EL (cell line): ENCODE data around the gene AMIGO1.
A peak's percentile ranks its signal among the peaks of the same experiment; 100 is the strongest.

Experiments
- DNase-seq: peaks from one replicate; pipeline ENCODE4 v3.0.0-alpha.2; 2016

The AMIGO1 gene

DNA sequence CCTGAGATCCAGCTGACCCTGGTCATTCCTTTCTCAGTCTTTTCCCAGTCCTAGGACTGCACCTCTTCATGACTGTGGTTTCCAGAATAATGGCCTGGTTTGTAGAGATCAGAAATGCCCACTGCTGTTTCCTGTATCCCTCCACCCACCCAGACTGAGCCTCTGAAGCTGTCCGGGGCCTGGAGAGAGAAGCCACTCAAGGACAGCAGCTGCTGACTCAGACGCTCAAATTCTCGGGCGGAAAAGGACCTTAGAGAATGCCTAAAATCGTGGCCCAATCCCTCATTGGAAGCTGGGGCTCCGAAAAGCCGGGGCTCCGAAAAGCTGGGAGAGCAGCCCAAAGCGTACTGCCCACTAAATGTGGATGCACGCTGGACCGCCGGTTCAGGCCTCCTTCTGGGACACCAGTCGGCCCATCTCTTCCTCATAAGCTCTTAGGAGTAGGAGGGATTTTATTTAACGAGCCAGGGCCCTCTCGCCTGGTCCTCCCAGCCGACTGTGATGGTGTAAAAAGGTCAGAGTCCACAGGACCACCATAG lies 22.4 kb upstream of the AMIGO1 start:
- DNase-seq = peak; percentile 22

DNA sequence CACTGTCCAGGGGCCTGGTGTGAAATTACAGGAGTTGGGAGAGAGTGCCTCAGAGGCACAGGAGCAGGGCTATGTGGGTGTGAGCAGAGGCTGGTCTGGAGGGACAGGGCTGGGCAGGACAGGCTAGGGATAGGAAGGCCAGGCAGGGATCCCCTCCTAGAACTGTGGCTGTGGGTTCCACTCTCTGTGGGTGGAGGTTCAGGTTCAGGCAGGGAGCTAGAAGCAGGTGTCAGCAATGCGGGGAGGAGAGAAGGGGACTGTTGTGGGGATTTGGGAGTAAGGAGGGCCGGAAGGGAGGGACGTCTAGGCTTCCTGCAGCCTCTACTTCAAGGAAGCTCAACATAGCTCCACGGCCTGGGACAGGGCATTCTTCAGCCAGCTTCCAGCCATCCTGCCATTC lies 21.9 kb upstream of the AMIGO1 start:
- DNase-seq = no peak

DNA sequence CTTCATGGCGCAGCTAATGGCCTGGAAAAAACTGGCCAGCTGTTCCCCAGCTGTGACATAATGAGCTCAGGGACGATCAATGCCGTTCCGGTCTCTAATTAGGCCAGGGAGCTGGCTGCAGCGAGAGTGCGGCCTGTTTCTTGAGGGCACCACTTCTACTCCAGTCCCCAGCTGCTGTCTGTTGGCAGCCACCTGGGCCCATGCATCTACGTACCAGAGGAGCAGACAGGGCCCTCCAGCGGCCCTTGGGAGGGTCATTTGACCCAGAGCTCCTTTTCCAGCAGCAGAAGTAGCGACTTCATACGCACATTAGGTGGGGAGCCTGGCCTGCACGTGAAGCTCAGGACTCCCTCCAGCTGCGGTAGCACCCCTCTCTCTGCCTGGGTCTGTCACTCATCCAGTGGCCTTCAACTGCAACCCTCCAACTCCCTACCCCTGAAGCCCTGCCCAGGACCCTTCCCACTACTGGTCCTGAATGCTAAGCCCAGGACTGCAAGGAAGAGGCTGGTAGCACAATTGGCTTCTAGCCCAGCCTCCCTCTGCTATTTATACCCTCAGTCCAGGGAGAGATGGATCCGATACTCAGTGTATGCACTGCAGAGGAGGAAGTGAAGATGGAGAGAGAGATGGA lies 21.0 kb upstream of the AMIGO1 start:
- no peak for DNase-seq

DNA sequence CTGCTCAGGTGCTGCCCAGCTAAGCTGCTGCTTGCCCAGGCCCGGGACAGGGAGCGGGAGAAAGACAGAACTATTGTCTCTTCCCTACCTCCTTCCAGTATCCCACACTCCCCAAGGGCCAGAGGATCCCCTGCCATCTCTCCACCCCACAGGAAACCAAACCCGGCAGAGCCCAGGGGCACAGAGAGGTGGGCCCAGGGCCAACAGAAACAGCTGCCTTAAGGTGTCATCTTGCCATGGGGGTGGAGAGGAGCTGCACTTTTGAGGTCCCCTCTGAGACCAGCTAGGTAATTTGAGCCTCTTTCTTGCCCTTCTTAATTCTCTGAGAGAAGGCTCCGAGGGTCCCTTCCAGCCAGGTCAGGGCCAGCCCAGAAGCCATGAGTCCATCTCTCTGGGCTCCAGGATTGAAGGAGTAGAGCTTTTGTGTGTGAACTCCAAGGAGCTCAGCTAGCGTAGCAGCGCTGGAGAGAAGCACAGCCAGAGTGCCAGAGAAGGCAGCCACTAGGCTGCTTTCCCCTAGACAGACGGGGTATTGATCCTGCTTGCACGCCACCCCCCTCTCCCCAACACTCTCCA lies 20.4 kb upstream of the AMIGO1 start:
- DNase-seq = peak; percentile 28

DNA sequence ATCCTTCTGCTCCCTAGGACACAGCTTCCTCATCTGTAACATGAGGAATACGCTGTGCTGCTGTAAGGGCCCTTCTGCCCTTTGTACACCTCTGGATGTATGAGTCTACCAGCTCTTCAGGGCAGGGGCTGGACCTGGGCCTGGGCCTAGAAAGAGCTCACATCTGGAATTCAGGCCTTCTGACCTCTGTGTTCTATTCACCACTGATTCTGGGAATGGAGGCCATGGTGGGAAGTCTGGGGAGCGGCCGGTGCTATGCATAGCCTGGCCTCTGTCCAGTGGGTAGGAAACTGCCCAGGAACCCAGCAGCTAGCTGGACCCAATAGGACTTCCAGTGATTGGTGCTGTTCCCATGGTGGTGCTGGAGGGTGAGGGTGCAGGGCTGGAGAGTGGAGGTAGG lies 19.2 kb upstream of the AMIGO1 start:
- no peak for DNase-seq

DNA sequence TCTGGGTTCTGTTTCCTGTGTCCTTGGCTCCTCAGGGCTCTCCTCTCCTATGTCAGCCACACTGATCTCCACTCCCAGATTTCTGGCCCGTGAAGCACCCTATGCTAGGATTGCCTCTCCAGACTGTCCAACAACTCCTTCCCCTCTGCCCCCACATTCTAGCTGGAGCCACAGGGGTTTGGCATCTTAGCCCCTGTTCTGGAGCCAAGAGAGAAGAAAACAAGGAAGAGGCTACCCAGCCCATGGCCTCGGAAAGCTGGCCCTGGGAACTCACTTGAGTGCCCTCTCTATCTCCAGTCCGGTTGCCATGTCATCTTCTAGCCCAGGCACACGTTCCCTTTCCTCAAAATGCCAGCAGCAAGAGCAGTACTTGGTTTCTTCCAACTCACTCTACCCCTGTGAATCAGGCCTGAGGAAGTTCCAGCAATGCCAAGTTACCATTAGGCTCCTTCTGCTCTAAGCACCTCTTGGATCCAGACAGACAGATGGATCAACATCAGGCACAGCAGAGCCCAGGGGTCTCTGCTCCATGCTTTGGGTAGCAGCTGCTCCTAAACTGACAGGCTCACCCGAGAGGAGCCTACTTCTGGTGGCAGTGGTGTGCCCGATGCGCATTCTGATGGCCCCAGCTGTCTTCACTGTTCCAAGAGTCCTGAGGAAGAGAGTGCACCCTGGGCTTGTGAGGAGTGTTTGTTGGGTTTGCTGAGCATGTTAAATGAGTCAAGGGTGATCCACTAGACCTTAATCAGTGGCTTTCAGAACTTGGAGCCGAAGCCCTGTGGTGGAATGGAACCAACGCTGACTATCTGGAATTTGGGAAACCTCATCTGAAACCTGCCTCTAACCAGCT lies 18.5 kb upstream of the AMIGO1 start:
- DNase-seq = no peak

DNA sequence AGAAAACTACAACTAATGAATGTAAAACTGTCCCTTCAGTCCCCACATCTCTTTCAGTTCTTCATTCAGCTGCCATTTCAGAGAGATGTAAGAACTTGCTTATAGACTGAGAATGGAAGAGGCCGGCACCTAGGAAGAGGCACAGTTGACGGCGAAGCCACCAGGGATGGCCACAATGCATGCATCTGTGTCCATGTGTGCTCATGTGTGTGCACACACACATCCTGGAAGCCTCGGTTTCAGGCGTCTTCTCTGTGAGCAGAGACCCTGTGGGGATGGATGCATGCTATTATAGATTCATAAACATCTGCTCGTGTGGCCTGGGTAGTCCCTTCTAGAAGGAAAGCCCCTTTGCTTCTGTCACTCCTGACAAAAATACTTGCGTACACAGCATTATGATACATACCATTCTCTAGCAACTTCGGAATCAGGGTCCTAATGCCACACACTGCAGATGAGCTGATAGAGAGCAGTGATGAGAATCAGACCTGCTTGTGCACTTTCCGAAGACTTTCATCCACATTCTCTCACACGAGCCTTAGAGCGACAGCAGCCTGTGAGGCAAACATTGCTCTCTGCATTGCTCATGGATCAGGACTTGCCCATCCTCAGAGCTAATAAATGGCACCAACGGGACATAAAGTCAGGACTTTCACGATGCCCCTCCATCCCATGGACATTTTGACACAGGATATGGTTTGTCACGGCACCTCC lies 17.7 kb upstream of the AMIGO1 start:
- no peak for DNase-seq

DNA sequence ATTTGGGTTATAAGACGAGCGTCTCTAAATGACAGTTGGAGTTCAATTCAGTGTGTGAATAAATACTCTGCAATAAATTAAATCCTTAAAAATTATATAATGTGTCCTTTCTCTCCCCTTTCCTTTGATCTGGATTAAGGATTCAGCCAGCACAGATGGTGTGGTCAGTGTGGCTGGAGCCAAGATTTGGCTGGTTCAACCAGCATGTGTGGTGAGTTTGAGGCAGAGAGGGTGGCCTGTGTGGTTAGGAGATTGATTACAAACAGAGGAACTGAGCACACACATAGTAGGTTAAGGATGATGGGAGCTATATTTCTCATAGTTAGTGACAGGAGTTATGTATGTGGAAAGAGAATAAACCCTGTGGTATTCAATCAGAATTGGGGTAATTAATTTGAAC lies 14.2 kb upstream of the AMIGO1 start:
- DNase-seq = no peak

DNA sequence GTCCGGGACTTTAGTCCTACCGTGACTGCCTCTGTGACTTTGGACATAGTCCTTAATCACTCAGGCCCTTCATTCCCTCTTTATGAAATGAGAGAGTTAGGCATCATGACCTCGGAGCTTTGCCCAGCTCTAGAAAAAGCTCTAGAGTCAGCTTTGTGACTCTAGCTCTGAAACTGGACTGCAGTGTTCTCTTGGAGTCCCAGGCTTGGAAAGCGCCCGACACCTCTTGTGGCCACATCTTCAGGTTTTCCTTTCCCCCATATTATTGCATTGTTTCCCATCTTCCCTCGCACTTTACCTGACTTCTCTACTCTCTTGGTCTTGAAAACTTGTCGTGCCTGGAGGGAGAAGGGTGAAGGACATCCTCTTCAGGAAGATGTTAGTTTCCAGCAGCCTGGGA lies 12.5 kb upstream of the AMIGO1 start:
- no peak for DNase-seq

DNA sequence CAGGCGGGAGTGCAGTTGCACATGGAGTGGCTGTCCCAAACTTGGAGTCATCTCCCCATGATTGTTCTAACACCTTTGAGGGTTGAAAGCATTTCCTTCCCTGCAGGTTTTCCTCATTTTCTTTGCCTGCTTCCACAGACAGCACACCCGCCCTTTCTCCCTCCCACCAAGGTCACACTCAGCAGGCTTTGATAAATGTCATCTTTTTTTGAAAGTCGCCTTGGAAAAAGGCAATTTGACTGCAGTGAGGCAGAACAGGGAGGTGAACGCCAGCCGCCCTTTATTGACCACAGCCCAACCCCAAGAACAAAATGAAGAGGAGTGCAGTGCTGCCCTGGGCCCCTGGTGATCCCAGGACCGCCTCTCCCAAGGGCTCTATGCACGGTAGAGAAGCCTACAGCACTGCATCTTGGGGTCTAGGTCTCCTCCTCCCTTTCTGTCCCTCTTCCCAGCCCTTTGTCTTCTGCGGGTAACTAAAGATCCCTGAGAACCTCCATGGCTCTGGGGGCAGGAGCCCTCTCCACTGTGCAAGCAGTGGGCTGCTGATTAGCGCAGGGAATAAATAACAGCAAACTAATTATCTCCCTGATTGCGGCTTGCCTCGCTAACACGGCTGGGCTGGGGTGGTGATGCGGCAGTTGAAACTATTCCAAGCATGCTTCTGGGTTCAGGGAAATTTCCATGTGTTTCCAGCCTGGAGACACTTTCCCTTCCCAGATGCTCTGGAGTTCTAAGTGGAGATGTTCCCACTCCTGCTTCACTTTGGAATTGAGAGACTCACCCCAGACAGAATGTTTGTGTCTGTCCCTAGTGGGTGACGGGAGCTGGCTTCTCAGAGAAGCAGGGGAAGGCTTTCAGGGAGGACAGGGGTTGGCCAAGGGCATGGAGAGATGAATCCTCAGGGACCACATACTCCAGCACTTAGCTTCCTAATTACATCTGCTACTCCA lies 11.8 kb upstream of the AMIGO1 start:
- no peak for DNase-seq

DNA sequence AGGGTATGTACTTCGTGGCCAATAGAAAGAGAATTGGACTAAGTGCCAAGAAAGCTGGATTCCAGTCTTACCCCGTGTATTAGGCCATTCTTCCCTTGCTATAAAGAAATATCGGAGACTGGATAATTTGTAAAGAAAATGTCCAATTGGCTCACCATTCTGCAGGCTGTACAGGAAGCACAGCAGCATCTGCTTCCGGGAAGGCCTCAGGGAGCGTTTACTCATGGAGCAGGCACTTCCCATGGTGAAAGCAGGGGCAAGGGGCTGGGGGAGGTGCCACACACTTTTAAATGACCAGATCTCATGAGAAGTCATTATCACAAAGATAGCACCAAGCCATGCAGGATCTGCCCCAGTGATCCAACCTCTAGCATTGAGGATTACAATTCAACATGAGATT lies 7.8 kb upstream of the AMIGO1 start:
- DNase-seq = peak; percentile 62

DNA sequence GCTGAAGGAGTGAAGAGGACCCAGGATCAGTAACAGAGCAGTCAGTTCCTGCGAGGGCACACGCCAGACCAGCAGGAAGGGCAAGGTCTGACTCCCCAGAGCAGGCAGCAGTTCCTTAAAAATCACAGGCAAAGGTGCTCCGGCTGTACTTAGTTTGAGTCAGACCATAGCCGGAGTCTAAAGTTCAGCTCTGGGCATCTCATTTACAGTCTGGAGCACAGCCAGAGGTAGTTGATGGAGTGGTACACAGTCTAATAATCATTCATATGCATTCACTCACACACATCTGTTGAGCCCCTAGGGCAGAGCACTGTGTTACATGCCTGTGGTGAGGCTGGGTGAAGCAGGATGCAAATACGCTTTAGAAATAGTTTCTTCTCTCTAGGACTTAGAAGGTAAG lies 7.3 kb upstream of the AMIGO1 start:
- peak; percentile 92 for DNase-seq

DNA sequence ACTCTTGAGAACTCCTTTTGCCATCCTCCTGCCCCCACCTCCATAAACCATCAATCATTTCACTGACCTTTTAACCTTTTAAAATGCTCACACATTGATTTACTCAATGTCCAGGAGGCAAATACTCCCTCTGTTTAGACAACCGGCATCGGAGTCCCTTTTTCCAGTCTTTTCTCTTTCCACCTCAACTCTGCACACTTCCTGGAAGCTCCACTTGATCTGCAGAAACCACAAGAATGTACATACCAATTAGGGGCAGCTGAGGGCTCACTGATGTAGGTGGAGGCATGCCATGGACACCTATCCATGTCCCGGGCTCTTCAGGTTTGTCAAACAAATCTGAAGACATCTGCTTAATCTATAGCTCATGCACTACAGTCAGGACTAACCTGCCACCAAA lies 5.3 kb upstream of the AMIGO1 start:
- no peak for DNase-seq

DNA sequence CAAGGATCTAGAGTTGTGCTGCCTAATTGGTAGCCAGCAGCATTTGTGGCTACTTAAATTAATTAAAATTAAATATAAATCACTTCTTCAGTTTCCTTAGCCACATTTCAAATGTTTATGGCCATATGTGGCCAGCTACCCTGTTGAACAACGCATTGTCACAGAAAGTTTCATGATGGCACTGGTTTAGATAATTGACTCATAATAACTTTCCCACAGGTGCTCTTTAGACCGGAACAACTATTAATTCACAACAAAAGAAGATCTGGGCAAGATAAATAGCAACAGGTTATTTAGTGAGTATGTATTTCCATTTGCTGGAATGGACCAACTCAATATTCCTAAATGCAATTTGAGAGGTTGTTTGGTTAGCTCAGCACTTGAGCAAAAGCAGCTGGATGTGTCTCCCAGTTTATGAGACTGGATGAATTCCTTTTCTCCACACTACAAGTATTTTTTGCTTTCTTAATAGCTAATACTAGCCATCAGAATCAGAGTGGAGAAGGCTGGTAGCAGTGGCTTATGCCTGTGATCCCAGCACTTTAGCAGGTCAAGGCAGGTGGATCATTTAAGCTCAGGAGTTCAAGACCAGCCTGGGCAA lies 3.7 kb upstream of the AMIGO1 start:
- no peak for DNase-seq

DNA sequence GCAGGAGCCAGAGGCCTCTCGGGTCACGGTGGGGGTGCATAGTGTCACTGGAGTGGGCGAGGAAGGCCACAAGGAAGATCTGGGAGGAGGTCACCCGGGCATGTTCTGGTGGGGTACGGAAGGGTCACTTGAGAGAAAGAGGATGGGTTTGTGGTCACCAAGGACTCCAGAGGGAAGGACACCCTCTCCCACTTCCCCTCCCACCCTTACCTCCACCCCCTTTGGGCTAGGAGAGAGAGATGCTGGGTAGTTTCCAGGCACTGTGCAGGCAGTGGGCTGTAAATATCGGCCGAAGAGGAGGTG lies 703 bp downstream of the AMIGO1 start:
- DNase-seq = no peak

DNA sequence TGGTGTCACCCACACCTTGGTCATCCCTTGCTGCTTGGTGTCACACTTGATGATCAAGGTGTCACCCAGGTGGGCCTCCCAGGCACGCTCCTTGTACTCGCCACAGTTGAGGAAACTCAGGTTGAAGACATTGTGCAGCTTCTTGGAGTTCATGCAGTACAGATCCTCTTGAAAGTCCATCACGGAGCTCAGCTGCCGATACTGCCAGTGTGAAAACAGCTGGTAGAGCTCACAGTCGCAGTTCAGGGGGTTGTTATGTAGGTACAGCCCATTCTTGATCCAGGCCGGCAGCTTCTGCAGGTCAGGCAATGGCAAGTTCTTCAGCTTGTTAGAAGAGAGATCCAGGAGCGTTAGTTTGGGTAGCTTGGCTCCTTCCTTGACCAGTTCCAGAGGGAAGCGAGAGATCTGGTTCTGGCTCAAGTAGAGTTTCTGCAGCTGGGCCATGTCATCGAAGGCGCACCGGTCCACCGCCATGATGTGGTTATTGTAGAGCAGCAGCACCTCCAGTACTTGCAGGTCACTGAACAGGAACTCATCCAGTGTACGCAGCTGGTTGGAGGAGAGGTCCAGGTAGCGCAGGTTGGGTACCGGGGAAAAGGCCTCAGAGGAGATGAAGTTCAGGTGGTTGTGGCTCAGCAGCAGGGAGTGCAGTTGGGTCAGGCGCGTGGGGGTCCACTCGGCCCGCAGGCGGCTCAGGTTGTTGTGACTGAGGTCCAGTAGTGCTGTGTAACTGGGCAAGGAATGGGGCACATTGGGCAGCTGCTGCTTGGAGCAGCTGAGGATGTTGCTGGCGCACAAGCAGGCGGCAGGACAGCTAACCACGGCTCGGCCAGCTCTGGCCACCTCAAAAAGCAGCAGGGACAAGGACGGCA lies 1.3 kb downstream of the AMIGO1 start:
- no peak for DNase-seq

DNA sequence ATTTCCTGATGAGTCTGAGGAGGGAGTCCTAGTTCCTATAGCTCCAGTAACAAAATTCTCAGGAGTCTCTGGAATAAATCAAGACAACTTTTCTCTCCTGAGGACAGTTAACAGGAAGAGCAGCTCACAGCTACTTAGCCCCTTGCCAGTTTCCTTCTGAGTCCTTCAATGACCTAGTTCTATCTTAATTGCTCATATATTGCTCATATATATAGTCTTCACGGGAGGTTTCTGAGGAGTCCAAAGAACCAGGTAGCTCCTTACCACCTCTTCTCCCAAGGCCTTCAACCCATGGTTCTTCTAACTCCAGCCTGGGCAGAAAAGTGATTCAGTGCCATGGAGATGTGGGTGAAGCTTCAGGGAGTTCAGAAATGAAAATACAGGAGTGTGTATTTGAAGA lies 4.6 kb downstream of the AMIGO1 start:
- no peak for DNase-seq

DNA sequence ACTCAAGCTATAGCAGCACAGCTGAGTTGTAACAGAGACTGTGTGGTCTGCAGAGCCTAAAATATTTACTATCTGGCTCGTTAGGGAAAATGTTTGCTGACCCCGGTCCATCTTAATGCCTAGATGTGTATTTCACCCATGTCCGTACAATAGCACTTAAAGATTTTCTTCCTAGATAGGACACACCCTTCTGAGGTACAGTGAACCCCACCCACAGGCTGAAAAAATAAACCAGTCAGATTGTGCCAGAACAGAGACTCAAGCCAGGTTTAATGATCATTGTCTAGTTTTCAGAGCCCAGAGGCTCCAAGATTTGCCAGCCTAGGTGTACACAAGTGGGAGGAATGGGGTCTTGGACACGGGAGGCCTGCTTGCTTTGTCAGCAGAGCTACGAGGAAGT lies 5.6 kb downstream of the AMIGO1 start:
- no peak for DNase-seq

DNA sequence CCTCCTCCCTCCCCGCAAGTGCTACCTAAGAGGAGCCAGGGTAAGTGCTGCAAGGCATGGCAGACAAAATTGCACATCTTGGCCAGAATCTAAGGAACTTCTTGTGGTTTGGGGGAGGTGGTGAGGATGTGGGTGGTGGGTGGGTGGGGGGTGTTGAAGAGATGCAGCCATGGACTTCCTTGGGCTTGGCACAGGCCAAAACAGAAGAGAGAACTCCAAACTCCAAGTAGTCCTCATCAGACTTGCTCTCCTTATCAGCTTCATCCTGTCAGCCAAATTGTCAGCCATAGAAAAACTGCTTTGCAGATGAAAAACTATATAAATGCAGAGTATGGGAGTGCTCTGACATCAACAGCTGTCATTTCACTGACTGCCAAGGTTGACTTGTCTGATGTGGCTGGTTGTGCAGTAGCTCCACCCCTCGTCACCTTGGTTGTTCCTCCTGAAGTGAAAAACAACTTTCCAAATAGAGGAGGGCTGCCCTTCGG lies 7.1 kb downstream of the AMIGO1 start:
- no peak for DNase-seq

DNA sequence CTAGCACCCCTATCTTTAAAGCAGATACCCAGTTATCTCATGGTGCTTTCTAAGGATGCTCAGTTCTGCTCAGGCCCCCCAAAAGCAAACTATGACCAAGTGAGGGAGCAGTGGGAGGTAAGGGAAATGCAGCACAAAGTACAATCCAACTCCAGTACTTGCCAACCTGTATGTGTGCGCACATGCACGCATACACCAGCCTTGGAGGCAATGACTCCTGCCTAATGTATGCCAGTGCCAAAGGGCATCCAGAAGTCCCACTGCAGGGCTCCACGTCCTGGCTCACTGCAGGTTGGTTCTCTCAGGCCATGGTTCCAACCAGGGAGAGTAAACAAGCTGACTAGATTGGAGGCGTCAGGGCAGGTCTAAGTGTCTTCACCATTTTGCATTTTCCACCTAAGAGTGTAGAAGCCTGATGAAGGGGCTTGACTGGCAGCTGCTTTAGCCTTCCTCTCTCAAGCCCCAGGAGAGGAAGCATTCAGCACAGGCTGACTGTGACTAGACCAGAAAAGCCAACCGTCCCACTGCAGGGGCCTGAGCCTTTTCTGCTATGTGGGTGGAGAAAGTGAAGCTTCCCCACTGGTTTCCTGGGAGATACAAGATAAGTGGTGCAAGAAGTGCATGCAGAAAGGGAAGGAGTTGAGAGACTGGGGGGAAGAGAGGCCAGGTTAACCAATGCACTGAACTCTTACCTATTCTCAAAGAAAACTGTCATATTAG lies 7.7 kb downstream of the AMIGO1 start:
- DNase-seq = no peak
